Measurements from ENCODE around the gene RMND5B. TPM values are rescaled to one million over a fixed set of nuclear protein-coding genes. Genes with fewer than 3 reads are reported as not detected.
A peak's percentile ranks its signal among the peaks of the same experiment; 100 is the strongest.

RMND5B gene
- total and polyA plus RNA-seq, 4 donors = 24.4 to 46.1 (median 36.1) TPM

DNA sequence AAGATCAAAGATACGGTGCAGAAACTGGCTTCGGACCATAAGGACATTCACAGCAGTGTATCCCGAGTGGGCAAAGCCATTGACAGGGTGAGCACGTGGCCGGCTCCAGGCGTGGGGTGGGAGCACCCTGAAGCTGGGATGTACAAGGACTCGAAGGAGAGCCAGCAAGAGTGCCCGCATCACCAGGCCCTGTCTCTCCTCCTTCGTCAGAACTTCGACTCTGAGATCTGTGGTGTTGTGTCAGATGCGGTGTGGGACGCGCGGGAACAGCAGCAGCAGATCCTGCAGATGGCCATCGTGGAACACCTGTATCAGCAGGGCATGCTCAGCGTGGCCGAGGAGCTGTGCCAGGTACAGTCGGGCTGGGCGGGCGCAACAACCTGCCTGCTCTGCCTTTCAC is 11.8 kb downstream of the RMND5B start:
- peaks cover 19 to 44% (median 32%) of the 10 kb centered on the region in 4 donors for H3K36me3 ChIP-seq (ENCODE audit: control insufficient read depth in 4 of 4, insufficient read depth in 4 of 4, low read length in 4 of 4)
- ATAC-seq (ENCODE audit: insufficient read depth, low FRiP score) (no peak), DNase-seq (no peak)
- no peak overlapping the region for H3K9ac ChIP-seq (ENCODE audit: insufficient read depth in 1 of 2, low read length in 2 of 2)
- H3K4me3 ChIP-seq = no peak overlapping the region
- no peak for TF ChIP-seq CTCF (IDR thresholded peaks at IDR 0.05; ENCODE audit: control extremely low read depth, extremely low read depth)
- no peak overlapping the region for H3K27ac ChIP-seq (ENCODE audit: low read depth in 1 of 2, low read length in 1 of 2)
- no peaks in the 10 kb centered on the region for H3K9me3 ChIP-seq (ENCODE audit: control insufficient read depth in 4 of 4, insufficient read depth in 3 of 4, low read length in 3 of 4)
- H3K4me1 ChIP-seq (ENCODE audit: control insufficient read depth in 5 of 5, insufficient read depth in 5 of 5, low read length in 5 of 5) = peaks cover 0 to 11% (median 0%) of the 10 kb centered on the region in 5 donors
- WGBS, 2 donors = 96 to 97% methylated on average over 20 of the region's 20 CpGs
- H3K27me3 ChIP-seq (ENCODE audit: control insufficient read depth in 3 of 3, insufficient read depth in 3 of 3, low read length in 2 of 3) = no peaks in the 10 kb centered on the region

DNA sequence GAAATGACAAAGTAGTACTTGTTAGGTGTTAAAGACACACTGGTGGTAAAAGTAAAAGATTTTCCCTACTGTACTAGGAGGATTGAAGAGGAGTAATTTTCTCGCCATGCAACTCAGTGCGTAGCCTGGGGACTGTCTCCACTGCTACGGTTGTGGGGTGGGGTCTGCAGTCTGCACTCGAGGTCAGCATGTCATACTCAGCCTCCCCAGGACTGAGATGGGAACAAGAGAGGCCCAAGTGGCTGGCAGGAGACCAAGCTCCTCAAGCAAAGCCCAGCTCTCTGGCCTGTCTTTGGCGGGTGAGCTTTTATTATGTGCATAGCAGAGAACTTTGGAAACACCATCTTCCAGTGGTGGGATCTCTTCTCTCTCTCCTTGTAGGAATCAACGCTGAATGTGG is 12.4 kb downstream of the RMND5B start:
- 82 to 91% methylated on average over 6 of the region's 6 CpGs for WGBS, 2 donors
- peaks cover 24 to 46% (median 32%) of the 10 kb centered on the region in 4 donors for H3K36me3 ChIP-seq (ENCODE audit: control insufficient read depth in 4 of 4, insufficient read depth in 4 of 4, low read length in 4 of 4)
- no peak for TF ChIP-seq CTCF (IDR thresholded peaks at IDR 0.05; ENCODE audit: control extremely low read depth, extremely low read depth)
- H3K4me3 ChIP-seq = no peak overlapping the region
- peaks cover 0 to 11% (median 0%) of the 10 kb centered on the region in 5 donors for H3K4me1 ChIP-seq (ENCODE audit: control insufficient read depth in 5 of 5, insufficient read depth in 5 of 5, low read length in 5 of 5)
- H3K9ac ChIP-seq (ENCODE audit: insufficient read depth in 1 of 2, low read length in 2 of 2) = no peak overlapping the region
- no peak for ATAC-seq (ENCODE audit: insufficient read depth, low FRiP score)
- H3K27ac ChIP-seq (ENCODE audit: low read depth in 1 of 2, low read length in 1 of 2) = no peak overlapping the region
- H3K27me3 ChIP-seq (ENCODE audit: control insufficient read depth in 3 of 3, insufficient read depth in 3 of 3, low read length in 2 of 3) = no peaks in the 10 kb centered on the region
- no peak for DNase-seq
- H3K9me3 ChIP-seq (ENCODE audit: control insufficient read depth in 4 of 4, insufficient read depth in 3 of 4, low read length in 3 of 4) = no peaks in the 10 kb centered on the region

GRCh38 chr5:178143901-178144300 is 13.1 kb downstream of the RMND5B start:
- no peak for TF ChIP-seq CTCF (IDR thresholded peaks at IDR 0.05; ENCODE audit: control extremely low read depth, extremely low read depth)
- no peak for ATAC-seq (ENCODE audit: insufficient read depth, low FRiP score)
- Histone ChIP-seq H3K27me3 (ENCODE audit: control insufficient read depth in 3 of 3, insufficient read depth in 3 of 3, low read length in 2 of 3) (no peaks in the 10 kb centered on the region), H3K9ac (ENCODE audit: insufficient read depth in 1 of 2, low read length in 2 of 2) (no peak overlapping the region), H3K36me3 (ENCODE audit: control insufficient read depth in 4 of 4, insufficient read depth in 4 of 4, low read length in 4 of 4) (peaks cover 28 to 53% (median 33%) of the 10 kb centered on the region in 4 donors), H3K4me1 (ENCODE audit: control insufficient read depth in 5 of 5, insufficient read depth in 5 of 5, low read length in 5 of 5) (peaks cover 0 to 11% (median 0%) of the 10 kb centered on the region in 5 donors), H3K4me3 (no peak overlapping the region), H3K9me3 (ENCODE audit: control insufficient read depth in 4 of 4, insufficient read depth in 3 of 4, low read length in 3 of 4) (no peaks in the 10 kb centered on the region), H3K27ac (ENCODE audit: low read depth in 1 of 2, low read length in 1 of 2) (no peak overlapping the region)
- peak; percentile 87 to 92 (median 88) for DNase-seq
- WGBS, 2 donors = 72 to 85% methylated on average over 10 of the region's 10 CpGs

All from lung (tissue), 12 donors.